HepG2 (cell line): ENCODE results near the gene ACADSB. TPM values are rescaled to one million over a fixed set of nuclear protein-coding genes. Genes with fewer than 3 reads are reported as not detected.

Experiments used
- AKAP8 ChIP-seq: sonication (generic); formaldehyde crosslinking; IDR thresholded peaks from 2 replicates; pipeline ENCODE4 v1.5.1; 2020; ENCODE audit warnings: mild to moderate bottlenecking, missing genetic modification reagents
- CBX1 ChIP-seq: IDR thresholded peaks from one replicate; pipeline ENCODE4 v1.6.1; 2016; ENCODE audit warnings: antibody characterized with exemption, low read depth
- FOXK2 ChIP-seq: fragments of 450-650 bp; IDR thresholded peaks from 2 replicates; pipeline ENCODE4 v1.6.1; 2016
- GTF3A ChIP-seq: sonication (generic); formaldehyde crosslinking; conservative IDR thresholded peaks from 2 replicates; pipeline ENCODE4 v1.4.0; 2020; ENCODE audit warnings: mild to moderate bottlenecking, missing genetic modification reagents
- HOXA9 ChIP-seq: sonication (generic); formaldehyde crosslinking; IDR thresholded peaks from 2 replicates; pipeline ENCODE4 v1.8.1; 2022; ENCODE audit warnings: missing genetic modification reagents, mild to moderate bottlenecking, moderate library complexity, borderline replicate concordance
- MIER2 ChIP-seq: IDR thresholded peaks from 2 replicates; pipeline ENCODE4 v1.6.1; 2016; ENCODE audit warnings: missing biosample characterization, missing genetic modification reagents
- NFYC ChIP-seq: IDR thresholded peaks from 2 replicates; pipeline ENCODE4 v1.6.1; 2016; ENCODE audit warnings: missing genetic modification reagents, missing compliant biosample characterization
- PITX1 ChIP-seq: sonication (generic); formaldehyde crosslinking; IDR thresholded peaks from 2 replicates; pipeline ENCODE4 v1.5.1; 2020; ENCODE audit warnings: mild to moderate bottlenecking, missing genetic modification reagents
- RAD21 ChIP-seq: fragments of 450-650 bp; formaldehyde crosslinking; IDR thresholded peaks from 2 replicates; pipeline ENCODE4 v1.5.0; 2020; ENCODE audit warnings: mild to moderate bottlenecking
- SP5 ChIP-seq: IDR thresholded peaks from 2 replicates; pipeline ENCODE4 v1.6.1; 2016; ENCODE audit warnings: low read depth, borderline replicate concordance
- TIGD3 ChIP-seq: sonication (generic); formaldehyde crosslinking; IDR thresholded peaks from 2 replicates; pipeline ENCODE4 v1.5.1; 2020; ENCODE audit warnings: mild to moderate bottlenecking, missing genetic modification reagents, borderline replicate concordance
- U2AF2 ChIP-seq: fragments of 200-400 bp; formaldehyde crosslinking; IDR thresholded peaks from 2 replicates; pipeline ENCODE4 v1.6.1; 2017; ENCODE audit warnings: low read depth, mild to moderate bottlenecking, low read length
- ZBTB38 ChIP-seq: sonication (generic); formaldehyde crosslinking; IDR thresholded peaks from 2 replicates; pipeline ENCODE4 v1.5.1; 2020; ENCODE audit warnings: mild to moderate bottlenecking, missing genetic modification reagents
- ZBTB7B ChIP-seq: sonication (generic); formaldehyde crosslinking; IDR thresholded peaks from 2 replicates; pipeline ENCODE4 v1.4.0; 2020; ENCODE audit warnings: missing genetic modification reagents
- ZNF253 ChIP-seq: sonication (generic); formaldehyde crosslinking; IDR thresholded peaks from 2 replicates; pipeline ENCODE4 v1.8.0; 2022; ENCODE audit warnings: mild to moderate bottlenecking, missing genetic modification reagents, borderline replicate concordance
- ZNF292 ChIP-seq: sonication (generic); formaldehyde crosslinking; IDR thresholded peaks from 2 replicates; pipeline ENCODE4 v1.8.1; 2022; ENCODE audit warnings: mild to moderate bottlenecking, low read depth, missing genetic modification reagents, borderline replicate concordance
- ZNF317 ChIP-seq: sonication (generic); formaldehyde crosslinking; IDR thresholded peaks from 2 replicates; pipeline ENCODE4 v1.5.0; 2020; ENCODE audit warnings: mild to moderate bottlenecking, missing genetic modification reagents
- ZNF607 ChIP-seq: sonication (generic); formaldehyde crosslinking; IDR thresholded peaks from 2 replicates; pipeline ENCODE4 v1.5.1; 2020; ENCODE audit warnings: missing genetic modification reagents, mild to moderate bottlenecking, borderline replicate concordance
- ZNF670 ChIP-seq: sonication (generic); formaldehyde crosslinking; IDR thresholded peaks from 2 replicates; pipeline ENCODE4 v1.8.0; 2022; ENCODE audit warnings: mild to moderate bottlenecking, missing genetic modification reagents, borderline replicate concordance
- ZNF691 ChIP-seq: sonication (generic); formaldehyde crosslinking; IDR thresholded peaks from 2 replicates; pipeline ENCODE4 v1.4.0; 2020; ENCODE audit warnings: missing genetic modification reagents, low read depth, mild to moderate bottlenecking, borderline replicate concordance
- ZNF703 ChIP-seq: sonication (generic); formaldehyde crosslinking; IDR thresholded peaks from 2 replicates; pipeline ENCODE4 v1.5.1; 2020; ENCODE audit warnings: missing genetic modification reagents, mild to moderate bottlenecking, moderate library complexity, borderline replicate concordance
- ZNF713 ChIP-seq: sonication (generic); formaldehyde crosslinking; IDR thresholded peaks from 2 replicates; pipeline ENCODE4 v1.4.0; 2020; ENCODE audit warnings: mild to moderate bottlenecking, missing genetic modification reagents
- ZNF878 ChIP-seq: sonication (generic); formaldehyde crosslinking; IDR thresholded peaks from 2 replicates; pipeline ENCODE4 v1.8.1; 2023; ENCODE audit warnings: mild to moderate bottlenecking, missing genetic modification reagents, moderate library complexity
- ZNF883 ChIP-seq: sonication (generic); formaldehyde crosslinking; IDR thresholded peaks from 2 replicates; pipeline ENCODE4 v1.5.1; 2020; ENCODE audit warnings: mild to moderate bottlenecking, missing genetic modification reagents; ENCODE audit errors: not compliant biosample characterization
- polyA plus RNA-seq, 8 experiments: library from polyadenylated mRNA; depleted of rRNA in 3 of 8; stranded (reverse) in 7 of 8; unstranded in 1 of 8; fragments of >200 nt; fragmentation: Illumina TruSeq in 4 of 8; extraction: Trizol in 4 of 8; gene quantifications; 2 replicates each; pipeline versions ENCODE4 v1.2.1 to v1.2.3, GENCODE V29; 2011 to 2016; ENCODE audit warnings: low read depth in 4 of 8, missing spikeins in 1 of 8, mixed read lengths in 1 of 8; ENCODE audit not compliant: insufficient read depth in 1 of 8
- total RNA-seq, 5 experiments: library from RNA; depleted of rRNA; stranded (reverse); fragments of >200 nt; fragmentation: Illumina TruSeq; extraction: Trizol; gene quantifications; 2 replicates each; pipeline ENCODE4 v1.2.3, GENCODE V29; 2016; ENCODE audit warnings: low read depth in 1 of 5
- TF ChIP-seq, protein P1 (sequence below): sonication (generic); formaldehyde crosslinking; IDR thresholded peaks from 2 replicates; pipeline ENCODE4 v1.4.0; 2020; ENCODE audit warnings: low read depth, mild to moderate bottlenecking, missing genetic modification reagents
- TF ChIP-seq, protein P2 (sequence below): sonication (generic); formaldehyde crosslinking; IDR thresholded peaks from 2 replicates; pipeline ENCODE4 v1.9.0; 2021; ENCODE audit warnings: missing genetic modification reagents, mild to moderate bottlenecking, borderline replicate concordance

Gene ACADSB
- total and polyA plus RNA-seq, 2 of the 13 experiments (the other 11 are each of a cell fraction or from before 2014, with no cell fraction given) = 80.0 to 87.6 TPM

GRCh38 chr10:122980209-122981065, 28.4 kb upstream of the ACADSB start, which contains the start of gene PSTK (continued):
- TF ChIP-seq TIGD3 (CRISPR knock-in tag) (no peak), FOXK2 (no peak), RAD21 (CRISPR knock-in tag) (peak; percentile 71), U2AF2 (no peak), HOXA9 (CRISPR knock-in tag) (peak; percentile 57; the same call in 1 of the 2 replicates), ZNF292 (CRISPR knock-in tag) (peak; percentile 87; the same call in 1 of the 2 replicates), CBX1 (peak; percentile 39), MIER2 (no peak), ZNF317 (CRISPR knock-in tag) (no peak), ZNF670 (CRISPR knock-in tag) (peak; percentile 92), ZNF607 (CRISPR knock-in tag) (peak; percentile 27; the same call in 1 of the 2 replicates), PITX1 (CRISPR knock-in tag) (peak; percentile 47), SP5 (CRISPR knock-in tag) (no peak), ZNF691 (CRISPR knock-in tag) (peak; percentile 56; the same call in 1 of the 2 replicates), GTF3A (CRISPR knock-in tag) (no peak), ZBTB7B (CRISPR knock-in tag) (peak; percentile 53; the same call in 1 of the 2 replicates), ZNF253 (CRISPR knock-in tag) (no peak), ZBTB38 (no peak), ZNF713 (CRISPR knock-in tag) (0 out of 2 replicates have a peak, but pooled peaks have one; percentile 57), ZNF883 (CRISPR knock-in tag) (peak; percentile 93), AKAP8 (CRISPR knock-in tag) (no peak), ZNF878 (CRISPR knock-in tag) (no peak), NFYC (CRISPR knock-in tag) (peak; percentile 48; the same call in 1 of the 2 replicates), ZNF703 (CRISPR knock-in tag) (0 out of 2 replicates have a peak, but pooled peaks have one; percentile 88)
- TF ChIP-seq, protein P1, sequence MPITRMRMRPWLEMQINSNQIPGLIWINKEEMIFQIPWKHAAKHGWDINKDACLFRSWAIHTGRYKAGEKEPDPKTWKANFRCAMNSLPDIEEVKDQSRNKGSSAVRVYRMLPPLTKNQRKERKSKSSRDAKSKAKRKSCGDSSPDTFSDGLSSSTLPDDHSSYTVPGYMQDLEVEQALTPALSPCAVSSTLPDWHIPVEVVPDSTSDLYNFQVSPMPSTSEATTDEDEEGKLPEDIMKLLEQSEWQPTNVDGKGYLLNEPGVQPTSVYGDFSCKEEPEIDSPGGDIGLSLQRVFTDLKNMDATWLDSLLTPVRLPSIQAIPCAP (CRISPR knock-in tag) = 0 out of 2 replicates have a peak, but pooled peaks have one; percentile 36
- TF ChIP-seq, protein P2, sequence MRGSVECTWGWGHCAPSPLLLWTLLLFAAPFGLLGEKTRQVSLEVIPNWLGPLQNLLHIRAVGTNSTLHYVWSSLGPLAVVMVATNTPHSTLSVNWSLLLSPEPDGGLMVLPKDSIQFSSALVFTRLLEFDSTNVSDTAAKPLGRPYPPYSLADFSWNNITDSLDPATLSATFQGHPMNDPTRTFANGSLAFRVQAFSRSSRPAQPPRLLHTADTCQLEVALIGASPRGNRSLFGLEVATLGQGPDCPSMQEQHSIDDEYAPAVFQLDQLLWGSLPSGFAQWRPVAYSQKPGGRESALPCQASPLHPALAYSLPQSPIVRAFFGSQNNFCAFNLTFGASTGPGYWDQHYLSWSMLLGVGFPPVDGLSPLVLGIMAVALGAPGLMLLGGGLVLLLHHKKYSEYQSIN (CRISPR knock-in tag) = no peak
